Measurements from ENCODE around the gene ORAI3. TPM values are rescaled to one million over a fixed set of nuclear protein-coding genes. Genes with fewer than 3 reads are reported as not detected.

Gene ORAI3
- total and polyA plus RNA-seq, 2 experiments from 2014 or later, result 52.5 to 54.0 TPM

DNA sequence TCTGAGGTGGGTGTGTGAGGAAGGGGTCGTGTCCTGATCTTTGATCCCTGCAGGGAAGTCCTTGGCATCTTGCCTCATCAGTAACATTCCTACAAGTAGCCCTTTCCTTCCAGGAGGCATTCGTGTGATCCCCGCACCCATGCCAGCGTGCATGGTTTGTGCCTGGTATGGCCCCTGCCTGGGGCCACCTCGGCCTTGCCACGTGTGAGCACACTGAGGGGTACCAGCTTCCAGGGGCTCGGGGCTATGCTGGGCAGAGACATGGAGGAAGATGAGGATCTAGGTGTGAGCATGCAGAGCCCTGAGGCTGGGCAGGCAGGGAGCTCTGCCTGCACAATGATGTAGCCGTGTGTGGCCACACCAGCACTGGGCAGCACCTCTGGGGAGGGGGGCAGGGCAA lies 42.2 kb downstream of the ORAI3 start:
- Histone ChIP-seq H3K27me3 (peaks cover 4% of the 10 kb centered on the region), H4K20me1 (ENCODE audit: insufficient read depth, poor library complexity, severe bottlenecking) (no peaks in the 10 kb centered on the region), H3K79me2 (no peaks in the 10 kb centered on the region), H3K4me1 (ENCODE audit: insufficient read depth) (no peaks in the 10 kb centered on the region), H2AFZ (no peak overlapping the region), H3K9me2 (replicated peaks; ENCODE audit: insufficient read depth) (no peaks in the 10 kb centered on the region), H3K9me3 (ENCODE audit: low read depth) (no peaks in the 10 kb centered on the region), H3K36me3 (replicated peaks; ENCODE audit: insufficient read depth, low read depth) (no peaks in the 10 kb centered on the region), H3K4me2 (no peak overlapping the region), H3K4me3 (no peak overlapping the region), H3K27ac (no peak overlapping the region)
- 88% methylated on average over 8 of the region's 8 CpGs for WGBS (ENCODE audit: low lambda C conversion rate, missing lambda C conversion rate)
- DNase-seq (ENCODE audit: low spot score), result no peak
- no peak for TF ChIP-seq EZH2phosphoT487 (IDR thresholded peaks at IDR 0.05; ENCODE audit: low read depth, severe bottlenecking, unreplicated experiment)
- TF ChIP-seq, protein P1, sequence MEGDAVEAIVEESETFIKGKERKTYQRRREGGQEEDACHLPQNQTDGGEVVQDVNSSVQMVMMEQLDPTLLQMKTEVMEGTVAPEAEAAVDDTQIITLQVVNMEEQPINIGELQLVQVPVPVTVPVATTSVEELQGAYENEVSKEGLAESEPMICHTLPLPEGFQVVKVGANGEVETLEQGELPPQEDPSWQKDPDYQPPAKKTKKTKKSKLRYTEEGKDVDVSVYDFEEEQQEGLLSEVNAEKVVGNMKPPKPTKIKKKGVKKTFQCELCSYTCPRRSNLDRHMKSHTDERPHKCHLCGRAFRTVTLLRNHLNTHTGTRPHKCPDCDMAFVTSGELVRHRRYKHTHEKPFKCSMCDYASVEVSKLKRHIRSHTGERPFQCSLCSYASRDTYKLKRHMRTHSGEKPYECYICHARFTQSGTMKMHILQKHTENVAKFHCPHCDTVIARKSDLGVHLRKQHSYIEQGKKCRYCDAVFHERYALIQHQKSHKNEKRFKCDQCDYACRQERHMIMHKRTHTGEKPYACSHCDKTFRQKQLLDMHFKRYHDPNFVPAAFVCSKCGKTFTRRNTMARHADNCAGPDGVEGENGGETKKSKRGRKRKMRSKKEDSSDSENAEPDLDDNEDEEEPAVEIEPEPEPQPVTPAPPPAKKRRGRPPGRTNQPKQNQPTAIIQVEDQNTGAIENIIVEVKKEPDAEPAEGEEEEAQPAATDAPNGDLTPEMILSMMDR (IDR thresholded peaks at IDR 0.05; ENCODE audit: poor library complexity), result no peak
- no peak for TF ChIP-seq EZH2 (IDR thresholded peaks at IDR 0.05; ENCODE audit: borderline replicate concordance)

DNA sequence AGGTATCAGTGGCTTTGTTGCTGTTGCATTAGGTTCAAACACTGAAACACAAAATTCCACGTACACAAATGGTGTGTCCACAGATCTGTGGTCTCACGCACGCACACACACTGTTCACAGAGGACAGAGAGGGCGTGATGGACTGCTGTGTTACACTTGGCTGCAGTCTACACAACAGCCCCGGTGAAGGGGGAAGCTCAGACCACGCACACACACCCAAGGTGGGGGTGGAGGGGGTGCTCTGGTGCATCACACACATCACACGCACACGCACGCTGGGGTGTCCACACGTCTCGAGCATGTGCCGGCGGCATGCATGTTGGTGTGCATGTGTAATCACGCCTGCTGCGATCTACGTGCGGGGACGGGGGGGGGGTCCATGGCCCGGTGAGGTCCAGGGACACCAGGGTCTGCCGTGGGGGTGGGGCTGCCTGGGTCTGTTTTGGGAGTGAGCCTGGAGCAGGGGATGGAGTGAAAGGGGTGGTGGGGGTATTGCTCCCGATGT lies 43.5 kb downstream of the ORAI3 start:
- peaks cover 4% of the 10 kb centered on the region for H3K27me3 ChIP-seq
- H3K79me2 ChIP-seq, result no peaks in the 10 kb centered on the region
- 91% methylated on average over 19 of the region's 21 CpGs for WGBS (ENCODE audit: low lambda C conversion rate, missing lambda C conversion rate)
- H3K4me3 ChIP-seq, result no peak overlapping the region
- H3K9me2 ChIP-seq (replicated peaks; ENCODE audit: insufficient read depth), result no peaks in the 10 kb centered on the region
- H3K27ac ChIP-seq, result no peak overlapping the region
- no peak for DNase-seq (ENCODE audit: low spot score)
- no peak for TF ChIP-seq EZH2 (IDR thresholded peaks at IDR 0.05; ENCODE audit: borderline replicate concordance)
- TF ChIP-seq, protein P1 (IDR thresholded peaks at IDR 0.05; ENCODE audit: poor library complexity), result no peak
- no peaks in the 10 kb centered on the region for H3K36me3 ChIP-seq (replicated peaks; ENCODE audit: insufficient read depth, low read depth)
- H3K4me1 ChIP-seq (ENCODE audit: insufficient read depth), result peaks cover 9% of the 10 kb centered on the region
- H2AFZ ChIP-seq, result no peak overlapping the region
- no peaks in the 10 kb centered on the region for H3K9me3 ChIP-seq (ENCODE audit: low read depth)
- H3K4me2 ChIP-seq, result no peak overlapping the region
- H4K20me1 ChIP-seq (ENCODE audit: insufficient read depth, poor library complexity, severe bottlenecking), result no peaks in the 10 kb centered on the region

DNA sequence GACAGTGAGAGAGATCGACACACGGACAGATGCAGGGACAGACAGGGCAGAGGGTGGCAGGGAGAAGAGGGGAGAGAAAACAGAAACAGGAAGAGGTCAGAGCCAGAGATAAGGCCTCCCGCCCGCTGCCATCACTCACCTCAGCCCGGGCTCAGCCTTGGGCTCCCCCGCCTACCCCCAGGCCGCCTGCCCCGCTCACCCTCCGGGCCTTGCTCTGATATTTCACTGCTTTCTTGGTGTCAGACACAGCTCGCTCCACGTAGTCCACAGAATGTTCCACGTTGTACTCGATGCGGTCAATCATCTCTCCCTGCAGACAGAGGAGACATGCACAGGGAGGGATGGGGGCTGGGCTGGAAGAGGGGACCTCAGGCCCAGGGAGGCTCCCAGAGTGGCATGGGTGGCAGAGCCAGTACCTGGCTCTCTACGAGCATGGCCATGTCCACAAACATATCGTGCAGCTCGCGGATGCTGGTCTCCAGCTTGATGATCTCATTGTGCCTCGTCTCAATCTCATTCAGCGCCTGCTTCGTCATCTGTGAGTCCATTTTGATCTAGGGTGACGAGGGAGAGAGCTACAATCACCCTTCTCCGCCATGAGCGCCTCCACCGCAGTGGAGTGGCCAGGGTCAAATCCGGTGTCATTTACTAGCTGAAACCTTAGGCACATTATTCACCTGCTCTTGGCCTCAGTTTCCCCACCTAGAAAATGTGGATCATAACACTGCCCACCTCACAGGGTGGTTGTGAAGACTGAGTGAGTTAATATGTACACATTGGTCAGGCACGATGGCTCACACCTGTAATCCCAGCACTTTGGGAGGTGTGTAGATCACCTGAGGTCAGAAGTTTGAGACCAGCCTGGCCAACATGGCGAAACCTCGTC lies 44.3 kb downstream of the ORAI3 start:
- H3K9me3 ChIP-seq (ENCODE audit: low read depth), result no peaks in the 10 kb centered on the region
- TF ChIP-seq, protein P1 (IDR thresholded peaks at IDR 0.05; ENCODE audit: poor library complexity), result no peak
- TF ChIP-seq EZH2 (IDR thresholded peaks at IDR 0.05; ENCODE audit: borderline replicate concordance), result no peak
- TF ChIP-seq EZH2phosphoT487 (IDR thresholded peaks at IDR 0.05; ENCODE audit: low read depth, severe bottlenecking, unreplicated experiment), result no peak
- 92% methylated on average over 28 of the region's 29 CpGs for WGBS (ENCODE audit: low lambda C conversion rate, missing lambda C conversion rate)

More for the DNA sequence above, 44.3 kb downstream of the ORAI3 start:
- Histone ChIP-seq H4K20me1 (ENCODE audit: insufficient read depth, poor library complexity, severe bottlenecking) (no peaks in the 10 kb centered on the region), H3K4me3 (no peak overlapping the region), H3K4me1 (ENCODE audit: insufficient read depth) (peaks cover 18% of the 10 kb centered on the region), H3K79me2 (no peaks in the 10 kb centered on the region), H3K9me2 (replicated peaks; ENCODE audit: insufficient read depth) (no peaks in the 10 kb centered on the region), H3K27me3 (peaks cover 4% of the 10 kb centered on the region), H3K27ac (no peak overlapping the region), H3K36me3 (replicated peaks; ENCODE audit: insufficient read depth, low read depth) (no peaks in the 10 kb centered on the region), H2AFZ (no peak overlapping the region), H3K4me2 (no peak overlapping the region)
- no peak for DNase-seq (ENCODE audit: low spot score)
